ENCODE data around the gene RCSD1.
"Not testable (repeated sequence)": the region's sequence is repeated elsewhere in the genome, so short reads cannot be mapped to it uniquely, and the experiment has no call there.

The RCSD1 gene

DNA sequence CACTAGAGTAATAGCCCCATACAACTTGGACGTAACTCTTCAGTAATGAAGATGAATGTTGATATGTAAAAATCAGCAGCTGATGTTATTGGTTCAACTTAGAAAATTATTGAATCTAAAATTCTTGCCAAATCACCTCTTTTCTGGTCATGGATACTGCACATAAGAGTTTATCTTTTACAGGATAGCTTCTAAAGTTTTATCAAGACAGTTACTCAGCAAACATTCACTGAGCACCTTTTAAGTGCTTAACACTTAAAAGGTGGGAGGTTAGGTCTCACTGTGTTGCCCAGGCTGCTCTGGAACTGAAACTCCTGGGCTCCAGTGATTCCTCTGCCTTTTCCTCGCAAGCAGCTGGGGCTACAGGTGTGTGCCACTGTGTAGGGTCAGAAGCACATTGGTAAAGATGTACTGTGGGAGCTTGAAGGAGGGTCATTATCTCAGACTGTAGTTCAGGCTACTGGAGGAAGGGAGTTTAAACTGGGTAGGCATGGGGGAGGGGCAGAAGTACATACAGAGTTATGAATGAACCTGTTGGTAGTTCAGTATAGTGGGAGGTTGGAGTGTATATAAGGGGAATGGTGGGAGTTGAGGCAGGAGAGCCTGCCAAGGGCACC is 93.8 kb downstream of the RCSD1 start:
- Mint-ChIP-seq H3K27ac (no peak overlapping the region), H3K36me3 (ENCODE audit: low read depth) (no peaks in the 10 kb centered on the region), H3K9me3 (no peaks in the 10 kb centered on the region), H3K27me3 (no peaks in the 10 kb centered on the region), H3K4me3 (no peak overlapping the region), H3K4me1 (ENCODE audit: low read depth) (peaks cover 53% of the 10 kb centered on the region)

DNA sequence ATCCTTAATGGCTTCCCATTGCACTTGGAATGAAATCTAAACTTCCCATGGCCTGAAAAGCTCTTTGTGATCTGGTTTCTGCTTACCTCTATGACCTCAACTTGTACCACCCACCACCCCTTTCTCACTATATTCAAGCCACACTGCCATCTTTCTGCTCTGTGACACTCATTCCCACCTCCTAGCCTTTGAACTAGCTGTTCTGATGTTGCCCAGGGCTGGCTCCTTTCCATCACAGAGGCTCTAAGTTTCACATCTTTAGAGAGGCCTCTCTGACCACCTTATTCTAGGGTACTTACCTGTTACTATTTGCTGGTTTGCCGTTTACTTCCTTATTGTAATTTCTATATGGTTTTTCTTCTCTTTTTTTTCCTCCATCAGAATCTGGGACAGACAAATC is 96.0 kb downstream of the RCSD1 start:
- Mint-ChIP-seq H3K4me1 (ENCODE audit: low read depth) (peaks cover 33% of the 10 kb centered on the region), H3K9me3 (no peaks in the 10 kb centered on the region), H3K27me3 (no peaks in the 10 kb centered on the region), H3K4me3 (no peak overlapping the region), H3K27ac (no peak overlapping the region), H3K36me3 (ENCODE audit: low read depth) (peaks cover 7% of the 10 kb centered on the region)

DNA sequence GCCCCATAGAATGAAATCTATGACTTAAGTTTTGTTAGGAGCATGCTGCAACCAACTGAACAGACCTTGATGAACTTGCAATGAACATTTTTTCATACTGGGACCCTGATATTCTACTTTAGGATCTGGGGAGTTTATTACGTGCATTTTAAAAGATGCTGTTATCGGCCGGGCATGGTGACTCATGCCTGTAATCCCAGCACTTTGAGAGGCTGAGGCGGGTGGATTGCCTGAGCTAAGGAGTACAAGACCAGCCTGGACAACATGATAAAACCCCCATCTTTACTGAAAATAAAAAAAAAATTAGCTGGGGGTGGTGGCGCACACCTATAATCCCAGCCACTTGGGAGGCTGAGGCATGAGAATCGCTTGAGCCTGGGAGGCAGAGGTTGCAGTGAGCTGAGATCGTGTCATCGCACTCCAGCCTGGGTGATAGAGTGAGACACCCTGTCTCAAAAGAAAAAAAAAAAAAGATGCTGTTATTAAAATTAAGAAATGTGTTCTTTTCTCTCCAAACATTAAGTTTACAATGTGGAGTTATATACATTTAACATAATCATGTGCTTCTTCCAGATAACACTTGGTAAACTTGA is 98.9 kb downstream of the RCSD1 start:
- peaks cover 10% of the 10 kb centered on the region for H3K4me1 Mint-ChIP-seq (ENCODE audit: low read depth)
- no peaks in the 10 kb centered on the region for H3K27me3 Mint-ChIP-seq
- no peak overlapping the region for H3K27ac Mint-ChIP-seq
- no peak overlapping the region for H3K4me3 Mint-ChIP-seq
- no peaks in the 10 kb centered on the region for H3K9me3 Mint-ChIP-seq
- H3K36me3 Mint-ChIP-seq (ENCODE audit: low read depth): peaks cover 7% of the 10 kb centered on the region

DNA sequence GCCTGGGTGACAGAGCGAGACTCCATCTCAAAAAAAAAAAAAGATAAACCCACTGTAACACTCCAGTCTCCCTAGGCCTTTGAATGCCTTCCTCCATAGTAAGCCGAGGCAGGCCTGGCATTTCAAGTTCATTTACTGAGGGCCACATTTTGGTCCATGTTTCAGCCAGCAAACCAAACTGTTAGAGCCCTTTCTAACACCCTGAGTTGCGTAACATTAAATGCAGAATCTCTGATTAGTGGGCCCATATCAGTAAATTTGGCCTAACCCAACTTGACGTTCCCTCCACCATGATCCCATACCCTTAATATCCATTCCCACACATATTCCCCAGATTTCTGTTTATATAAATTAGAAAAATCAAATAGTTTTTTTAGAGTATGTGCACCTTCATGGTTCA is 104.2 kb downstream of the RCSD1 start:
- Mint-ChIP-seq H3K4me3 (no peak overlapping the region), H3K36me3 (ENCODE audit: low read depth) (peaks cover 14% of the 10 kb centered on the region), H3K9me3 (no peaks in the 10 kb centered on the region), H3K27me3 (no peaks in the 10 kb centered on the region), H3K27ac (no peak overlapping the region), H3K4me1 (ENCODE audit: low read depth) (no peaks in the 10 kb centered on the region)

DNA sequence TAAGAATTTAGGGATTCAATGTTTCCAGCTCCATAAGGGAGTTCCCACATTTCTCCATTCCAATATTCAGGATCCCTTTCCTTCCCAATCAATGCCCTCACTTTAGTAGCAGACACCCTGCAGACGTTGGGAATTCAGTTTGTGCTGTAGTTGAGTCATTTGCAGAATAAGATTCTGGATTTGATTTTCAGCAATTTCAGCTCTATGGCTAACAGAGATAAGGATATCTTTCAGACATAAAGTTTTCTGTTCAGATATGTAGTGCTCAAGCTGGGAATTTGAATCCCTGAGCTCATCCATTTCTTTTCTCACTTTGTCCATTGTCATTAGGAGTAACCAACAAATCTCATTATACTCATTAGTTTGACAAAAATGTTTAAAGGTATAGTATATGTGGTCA is 104.8 kb downstream of the RCSD1 start:
- Mint-ChIP-seq H3K36me3 (ENCODE audit: low read depth) (peaks cover 14% of the 10 kb centered on the region), H3K27ac (no peak overlapping the region), H3K27me3 (no peaks in the 10 kb centered on the region), H3K9me3 (no peaks in the 10 kb centered on the region), H3K4me3 (no peak overlapping the region), H3K4me1 (ENCODE audit: low read depth) (no peaks in the 10 kb centered on the region)

DNA sequence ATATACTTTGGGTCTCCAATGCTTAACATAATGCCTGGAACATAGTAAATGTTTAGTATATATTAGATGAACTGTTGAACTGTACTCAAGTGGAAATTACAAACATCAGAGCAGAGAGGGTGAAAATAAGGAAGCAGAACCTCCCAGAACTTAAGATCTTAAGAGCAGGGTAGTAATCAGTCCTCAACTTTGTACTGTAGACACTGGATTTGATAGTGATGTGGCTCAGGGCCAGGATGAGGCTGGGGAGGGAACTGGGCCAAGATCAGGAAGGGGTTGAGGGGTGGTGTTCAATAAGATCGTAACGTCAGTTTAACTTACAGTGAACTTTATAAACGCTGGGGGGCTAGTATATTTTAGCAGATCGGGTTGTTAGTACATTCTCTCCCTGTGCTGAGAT is 107.1 kb downstream of the RCSD1 start:
- Mint-ChIP-seq H3K4me1 (ENCODE audit: low read depth) (no peaks in the 10 kb centered on the region), H3K9me3 (no peaks in the 10 kb centered on the region), H3K27me3 (no peaks in the 10 kb centered on the region), H3K4me3 (no peak overlapping the region), H3K36me3 (ENCODE audit: low read depth) (peaks cover 6% of the 10 kb centered on the region), H3K27ac (no peak overlapping the region)

DNA sequence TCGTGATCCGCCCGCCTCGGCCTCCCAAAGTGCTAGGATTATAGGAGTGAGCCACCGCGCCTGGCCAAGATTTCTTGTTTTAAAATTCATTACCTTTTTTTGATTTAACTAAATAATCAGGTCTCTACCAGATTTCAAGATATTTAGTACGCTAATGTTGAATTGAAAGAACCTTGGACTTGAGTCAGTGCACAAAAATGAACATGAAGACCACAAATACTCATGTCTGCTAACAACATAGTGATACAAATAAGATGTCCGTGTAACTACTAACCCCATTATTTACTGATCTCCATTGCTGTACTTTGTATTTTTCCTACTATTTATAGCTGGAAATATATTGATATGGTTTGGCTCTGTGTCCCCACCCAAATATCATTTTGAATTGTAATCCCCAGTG is 108.1 kb downstream of the RCSD1 start:
- Mint-ChIP-seq H3K9me3 (no peaks in the 10 kb centered on the region), H3K27me3 (no peaks in the 10 kb centered on the region), H3K4me3 (no peak overlapping the region), H3K4me1 (ENCODE audit: low read depth) (no peaks in the 10 kb centered on the region), H3K36me3 (ENCODE audit: low read depth) (peaks cover 6% of the 10 kb centered on the region), H3K27ac (no peak overlapping the region)

DNA sequence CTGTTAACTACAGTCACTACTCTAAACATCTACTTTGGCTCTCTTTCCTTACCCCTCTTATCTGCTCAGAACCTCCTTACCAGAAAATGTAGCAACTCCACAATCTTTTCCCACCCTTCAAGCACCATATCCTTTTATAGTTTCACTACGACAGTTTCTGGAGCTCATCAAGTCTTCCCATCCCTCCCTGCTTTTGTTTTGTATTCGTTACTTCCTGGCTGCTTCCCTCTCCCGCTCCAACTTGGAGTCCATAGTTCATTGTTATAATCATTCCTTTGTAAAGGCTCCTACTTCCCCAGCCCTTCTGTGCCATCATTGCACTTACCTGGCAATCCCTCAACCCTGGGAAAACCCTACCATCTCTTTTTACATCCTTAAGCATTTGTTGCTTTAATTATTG is 109.7 kb downstream of the RCSD1 start:
- Mint-ChIP-seq H3K9me3 (no peaks in the 10 kb centered on the region), H3K4me1 (ENCODE audit: low read depth) (no peaks in the 10 kb centered on the region), H3K36me3 (ENCODE audit: low read depth) (peaks cover 6% of the 10 kb centered on the region), H3K27ac (no peak overlapping the region), H3K4me3 (no peak overlapping the region), H3K27me3 (no peaks in the 10 kb centered on the region)

DNA sequence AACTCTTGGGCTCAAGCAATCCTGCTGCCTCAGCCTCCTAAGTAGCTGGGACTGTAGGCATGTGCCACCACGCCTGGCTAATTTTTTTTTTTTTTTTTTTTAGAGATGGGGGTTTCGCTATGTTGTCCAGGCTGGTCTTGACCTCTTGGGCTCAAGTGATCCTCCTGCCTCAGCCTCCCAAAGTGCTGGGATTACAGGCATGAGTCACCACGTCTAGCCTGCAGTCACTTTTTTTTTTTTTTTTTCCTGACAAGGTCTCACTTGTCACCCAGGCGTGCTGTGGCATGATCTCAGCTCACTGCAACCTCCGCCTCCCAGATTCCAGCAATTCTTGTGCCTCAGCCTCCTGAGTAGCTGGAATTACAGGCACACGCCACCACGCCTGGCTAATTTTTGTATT is 111.1 kb downstream of the RCSD1 start:
- H3K4me1 Mint-ChIP-seq (ENCODE audit: low read depth); H3K27ac Mint-ChIP-seq; H3K4me3 Mint-ChIP-seq; H3K36me3 Mint-ChIP-seq (ENCODE audit: low read depth); H3K27me3 Mint-ChIP-seq; H3K9me3 Mint-ChIP-seq: not testable (repeated sequence)

DNA sequence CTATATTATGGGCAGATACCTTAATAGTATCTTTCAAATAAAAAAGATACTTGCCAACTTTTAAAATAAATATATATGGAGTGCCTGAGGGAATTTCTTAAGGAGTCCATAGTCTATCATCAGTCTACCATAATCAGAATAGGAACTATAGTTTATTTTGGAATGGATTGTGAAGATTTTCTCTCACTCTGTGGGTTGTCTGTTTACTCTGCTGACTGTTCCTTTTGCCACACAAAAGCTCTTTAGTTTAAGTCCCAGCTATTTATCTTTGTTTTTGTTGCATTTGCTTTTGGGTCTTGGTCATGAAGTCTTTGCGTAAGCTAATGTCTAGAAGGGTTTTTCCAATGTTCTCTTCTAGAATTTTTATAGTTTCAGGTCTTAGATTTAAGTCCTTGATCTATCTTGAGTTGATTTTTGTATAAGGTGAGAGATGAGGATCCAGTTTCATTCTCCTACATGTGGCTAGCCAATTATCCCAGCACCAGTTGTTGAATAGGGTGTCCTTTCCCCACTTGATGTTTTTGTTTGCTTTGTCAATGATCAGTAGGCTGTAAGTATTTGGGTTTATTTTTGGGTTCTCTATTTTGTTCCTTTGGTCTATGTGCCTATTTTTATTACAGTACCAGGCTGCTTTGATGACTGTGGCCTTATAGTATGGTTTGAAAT is 112.5 kb downstream of the RCSD1 start:
- H3K4me3 Mint-ChIP-seq; H3K9me3 Mint-ChIP-seq; H3K36me3 Mint-ChIP-seq (ENCODE audit: low read depth); H3K27ac Mint-ChIP-seq; H3K4me1 Mint-ChIP-seq (ENCODE audit: low read depth); H3K27me3 Mint-ChIP-seq: not testable (repeated sequence)

DNA sequence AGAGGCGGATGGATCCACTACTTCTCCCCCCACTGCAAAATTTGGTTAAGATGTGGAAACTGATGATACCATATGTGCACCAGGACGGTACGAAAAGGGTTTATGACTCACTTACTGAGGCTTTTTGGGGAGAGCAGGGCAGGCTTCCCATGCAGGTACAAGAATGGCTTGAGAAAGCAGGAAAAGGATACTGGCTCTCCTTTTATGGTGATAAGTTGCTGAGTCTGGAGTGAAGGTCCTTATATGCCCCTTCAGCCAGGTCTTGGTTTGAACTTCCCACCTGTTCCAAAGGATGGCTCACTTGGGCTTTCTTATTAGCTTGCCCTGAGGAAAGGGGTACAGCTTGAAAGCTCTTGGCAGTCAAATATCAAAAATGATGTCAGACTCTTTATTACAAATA is 114.9 kb downstream of the RCSD1 start:
- H3K4me1 Mint-ChIP-seq (ENCODE audit: low read depth): no peaks in the 10 kb centered on the region
- no peaks in the 10 kb centered on the region for H3K36me3 Mint-ChIP-seq (ENCODE audit: low read depth)
- H3K27ac Mint-ChIP-seq: no peak overlapping the region
- no peaks in the 10 kb centered on the region for H3K27me3 Mint-ChIP-seq
- no peaks in the 10 kb centered on the region for H3K9me3 Mint-ChIP-seq
- H3K4me3 Mint-ChIP-seq: no peak overlapping the region

DNA sequence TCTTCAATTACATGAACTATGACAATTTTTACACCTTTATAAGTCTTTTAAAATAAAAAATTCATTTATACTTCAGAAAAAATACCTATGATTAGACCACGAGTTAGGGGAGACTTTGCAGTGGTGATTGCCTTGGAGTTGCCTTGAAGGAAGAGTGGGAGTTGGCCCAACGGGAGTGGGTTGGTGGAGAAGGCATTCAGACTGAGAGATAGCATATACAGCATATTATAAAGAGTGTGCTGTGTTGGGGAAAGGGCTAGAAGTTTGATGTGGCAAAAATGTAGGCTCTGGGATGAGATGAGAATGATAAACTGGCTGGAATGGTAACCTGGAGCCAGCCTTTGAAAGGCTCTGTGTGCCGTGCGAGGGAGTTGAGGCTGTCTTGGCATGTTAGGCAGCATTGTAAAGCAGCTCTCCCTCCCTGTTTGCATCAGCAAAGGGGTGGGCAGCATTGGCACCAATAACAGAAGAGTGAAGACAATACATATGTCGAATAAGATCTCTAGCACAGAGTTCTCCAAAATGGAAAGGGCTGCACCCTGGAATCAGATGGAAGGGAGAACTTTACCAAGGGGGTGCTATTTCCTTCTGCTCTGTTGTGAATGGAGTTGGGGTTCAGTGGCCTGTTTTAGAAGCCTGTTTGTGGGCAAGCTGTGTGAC is 116.1 kb downstream of the RCSD1 start:
- H3K36me3 Mint-ChIP-seq (ENCODE audit: low read depth): no peaks in the 10 kb centered on the region
- no peaks in the 10 kb centered on the region for H3K27me3 Mint-ChIP-seq
- no peak overlapping the region for H3K27ac Mint-ChIP-seq
- no peaks in the 10 kb centered on the region for H3K4me1 Mint-ChIP-seq (ENCODE audit: low read depth)
- no peak overlapping the region for H3K4me3 Mint-ChIP-seq
- no peaks in the 10 kb centered on the region for H3K9me3 Mint-ChIP-seq

DNA sequence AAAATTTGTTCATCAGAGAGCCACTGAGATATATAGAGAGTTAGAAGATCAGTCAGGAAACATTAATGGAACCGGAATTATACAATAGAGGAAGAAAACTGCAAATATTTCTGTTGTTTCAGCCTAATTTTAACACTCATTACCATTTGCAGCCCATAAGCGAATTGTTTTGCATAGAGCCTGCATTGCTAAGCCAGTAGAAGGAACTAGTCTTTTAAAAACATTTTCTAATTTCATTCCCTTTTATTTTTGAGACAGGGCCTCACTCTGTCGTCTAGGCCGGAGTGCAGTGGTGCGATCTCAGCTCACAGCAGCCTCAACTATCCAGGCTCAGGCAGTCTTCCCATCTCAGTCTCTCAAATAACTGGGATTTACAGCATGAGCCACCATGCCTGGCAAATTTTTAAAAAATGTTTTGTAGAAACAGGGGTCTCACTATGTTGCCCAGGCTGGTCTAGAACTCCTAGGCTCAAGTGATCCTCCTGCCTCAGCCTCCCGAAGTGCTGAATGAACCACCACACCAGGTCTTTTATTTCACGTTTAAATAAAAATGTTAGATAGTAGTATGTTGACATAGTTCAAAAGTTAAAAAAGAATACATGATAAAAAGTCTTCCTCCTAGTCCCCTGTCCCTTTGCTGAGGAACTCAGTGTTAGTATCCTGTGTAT is 117.1 kb downstream of the RCSD1 start:
- Mint-ChIP-seq H3K27ac (no peak overlapping the region), H3K4me1 (ENCODE audit: low read depth) (peaks cover 6% of the 10 kb centered on the region), H3K9me3 (no peaks in the 10 kb centered on the region), H3K4me3 (no peak overlapping the region), H3K27me3 (no peaks in the 10 kb centered on the region), H3K36me3 (ENCODE audit: low read depth) (no peaks in the 10 kb centered on the region)

DNA sequence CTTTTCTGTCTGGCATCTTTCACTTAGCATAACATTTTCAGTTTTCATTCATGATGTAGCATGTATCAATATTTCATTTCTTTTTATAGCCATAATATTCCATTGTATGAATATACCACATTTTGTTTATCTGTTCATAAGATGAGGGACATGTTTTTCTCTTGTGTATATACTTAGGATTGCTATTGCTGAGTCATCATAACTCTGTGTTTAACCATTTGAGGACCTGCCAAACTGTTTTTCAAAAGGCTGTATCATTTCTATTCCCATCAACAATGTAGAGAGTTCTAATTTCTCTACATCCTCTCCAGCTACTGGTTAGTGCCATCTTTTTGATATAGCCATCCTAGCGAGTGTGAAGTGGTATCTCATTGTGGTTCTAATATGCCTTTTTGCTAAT is 118.0 kb downstream of the RCSD1 start:
- no peaks in the 10 kb centered on the region for H3K27me3 Mint-ChIP-seq
- no peak overlapping the region for H3K27ac Mint-ChIP-seq
- no peaks in the 10 kb centered on the region for H3K9me3 Mint-ChIP-seq
- no peaks in the 10 kb centered on the region for H3K36me3 Mint-ChIP-seq (ENCODE audit: low read depth)
- peaks cover 14% of the 10 kb centered on the region for H3K4me1 Mint-ChIP-seq (ENCODE audit: low read depth)
- no peak overlapping the region for H3K4me3 Mint-ChIP-seq

DNA sequence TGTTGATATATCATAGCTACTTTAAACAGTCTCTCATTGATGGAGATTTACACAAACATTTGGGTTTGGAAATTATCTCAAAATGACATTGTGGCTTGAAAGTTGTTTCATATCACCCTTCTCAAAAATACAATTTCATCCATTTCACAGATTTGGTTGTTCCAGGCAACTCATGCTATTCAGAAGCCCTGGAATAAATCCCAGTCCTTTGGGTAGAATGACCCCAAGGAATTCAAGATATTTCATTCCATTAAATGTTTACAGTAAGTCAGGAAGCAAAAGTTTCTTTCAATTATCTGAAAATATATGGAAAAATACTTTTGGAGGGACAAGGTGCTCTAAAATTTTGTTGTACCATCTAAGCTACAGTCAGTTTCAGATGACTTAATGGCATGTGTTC is 118.9 kb downstream of the RCSD1 start:
- Mint-ChIP-seq H3K4me3 (no peak overlapping the region), H3K9me3 (no peaks in the 10 kb centered on the region), H3K27ac (no peak overlapping the region), H3K27me3 (no peaks in the 10 kb centered on the region), H3K36me3 (ENCODE audit: low read depth) (no peaks in the 10 kb centered on the region), H3K4me1 (ENCODE audit: low read depth) (peaks cover 18% of the 10 kb centered on the region)
